Stimulated activated CD8-positive, alpha-beta memory T cell treated with anti-CD3 and anti-CD28 coated beads, Interleukin-4, amount 100 ng/mL, for 48 hours (primary cell): ENCODE data around the gene RARA.

Experiments
- DNase-seq: peaks from one replicate; pipeline ENCODE4 v3.0.0-alpha.2; 2020

The RARA gene

DNA sequence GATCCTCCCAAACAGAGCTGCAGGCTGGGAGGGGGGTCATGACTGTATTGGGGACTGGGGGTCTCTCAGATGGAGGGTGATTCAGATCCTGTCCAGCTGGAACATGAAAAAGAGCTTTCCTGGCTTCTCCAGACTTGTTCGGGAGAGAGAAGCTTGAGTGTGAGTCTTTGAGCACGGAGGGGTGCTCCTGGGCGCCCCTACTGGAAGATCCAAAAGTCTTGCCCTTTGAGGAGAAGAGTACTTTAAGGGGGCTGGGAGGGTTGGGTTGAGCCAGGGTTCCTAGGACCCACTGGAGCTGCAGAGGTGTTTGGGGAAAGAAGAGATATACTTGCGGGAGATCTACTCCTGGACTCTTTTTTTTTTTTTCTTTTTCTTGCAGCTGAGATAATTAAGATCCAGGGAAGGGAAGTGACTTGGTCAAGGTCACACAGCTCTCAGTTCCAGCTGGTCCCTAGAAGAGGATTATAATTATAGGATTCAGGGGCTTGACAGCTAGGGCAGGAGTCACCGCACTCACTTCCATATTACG lies 8.4 kb downstream of the RARA start:
- DNase-seq: no peak

DNA sequence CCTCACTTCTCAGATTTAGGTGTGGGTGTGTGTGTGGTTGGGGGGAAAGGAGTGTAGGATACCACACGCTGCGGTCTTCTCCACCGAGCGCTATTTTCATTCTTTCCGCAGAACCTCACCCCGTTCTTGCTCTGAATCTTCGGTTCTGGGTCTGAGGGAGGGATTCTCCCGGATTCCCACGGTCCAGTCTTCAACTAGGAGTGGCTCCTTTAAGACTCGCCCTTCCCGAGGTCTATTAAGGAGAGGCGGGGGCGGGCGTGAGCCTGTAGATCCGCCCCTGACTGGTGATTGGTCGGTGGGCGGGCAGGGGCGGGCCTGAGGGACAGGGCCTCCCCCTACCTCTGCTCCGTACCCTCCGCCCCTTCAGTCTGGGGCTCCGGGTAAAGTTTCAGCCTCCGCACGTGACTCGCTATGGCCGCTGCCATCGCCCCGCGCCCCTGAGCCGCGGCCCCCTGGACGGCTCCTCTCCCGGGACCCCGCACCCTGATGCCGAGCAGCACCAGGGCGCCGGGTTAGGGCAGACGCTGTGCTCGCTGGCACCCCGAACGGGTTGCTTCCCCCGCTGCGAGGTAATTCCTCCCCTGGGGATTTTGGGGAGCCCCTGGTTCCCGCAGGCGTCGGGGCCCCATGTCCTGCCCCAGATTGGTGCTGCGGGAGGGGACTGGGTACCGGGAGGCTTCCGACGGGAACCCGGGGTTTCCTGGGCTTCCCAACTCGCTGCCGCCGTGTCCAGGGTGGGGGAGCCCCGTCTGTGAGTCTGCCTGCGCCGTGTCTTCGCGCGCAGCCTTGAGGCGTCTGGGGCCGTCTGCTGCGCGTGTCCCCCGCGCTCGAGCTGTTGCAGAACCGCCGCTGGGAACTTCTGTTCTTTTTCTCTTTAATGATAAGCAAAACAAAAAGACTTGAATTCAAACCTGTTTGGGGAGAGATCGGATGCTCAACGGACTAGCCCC lies 9.2 kb downstream of the RARA start:
- peak; percentile 93 for DNase-seq

DNA sequence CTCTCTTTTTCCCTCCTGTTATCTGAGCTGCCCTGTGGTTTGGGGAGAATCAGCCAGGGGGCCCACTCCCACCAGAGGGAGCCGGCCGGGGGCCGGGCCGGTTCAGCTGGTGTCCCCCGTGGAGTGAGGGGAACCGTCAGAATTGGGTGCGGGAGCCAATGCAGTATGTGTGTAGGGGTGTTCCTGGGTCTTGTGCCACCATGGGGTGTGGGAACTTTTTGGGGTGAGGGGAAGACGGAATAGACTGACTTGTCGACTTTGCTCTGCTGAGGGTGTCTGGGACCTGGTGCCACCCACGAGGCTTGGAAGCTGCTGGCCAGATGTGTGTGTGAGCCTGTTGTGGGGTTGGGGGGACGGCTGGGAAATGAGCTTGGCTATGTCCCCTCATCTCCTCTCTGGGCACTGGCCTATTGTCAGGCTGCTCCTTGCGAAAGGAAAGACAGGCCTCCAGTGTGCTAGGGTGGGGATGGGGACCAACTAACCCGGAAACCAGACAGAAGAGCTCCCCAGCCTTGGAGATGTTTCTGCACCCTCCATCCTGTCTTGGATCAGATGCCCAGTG lies 9.9 kb downstream of the RARA start:
- peak; percentile 36 for DNase-seq

DNA sequence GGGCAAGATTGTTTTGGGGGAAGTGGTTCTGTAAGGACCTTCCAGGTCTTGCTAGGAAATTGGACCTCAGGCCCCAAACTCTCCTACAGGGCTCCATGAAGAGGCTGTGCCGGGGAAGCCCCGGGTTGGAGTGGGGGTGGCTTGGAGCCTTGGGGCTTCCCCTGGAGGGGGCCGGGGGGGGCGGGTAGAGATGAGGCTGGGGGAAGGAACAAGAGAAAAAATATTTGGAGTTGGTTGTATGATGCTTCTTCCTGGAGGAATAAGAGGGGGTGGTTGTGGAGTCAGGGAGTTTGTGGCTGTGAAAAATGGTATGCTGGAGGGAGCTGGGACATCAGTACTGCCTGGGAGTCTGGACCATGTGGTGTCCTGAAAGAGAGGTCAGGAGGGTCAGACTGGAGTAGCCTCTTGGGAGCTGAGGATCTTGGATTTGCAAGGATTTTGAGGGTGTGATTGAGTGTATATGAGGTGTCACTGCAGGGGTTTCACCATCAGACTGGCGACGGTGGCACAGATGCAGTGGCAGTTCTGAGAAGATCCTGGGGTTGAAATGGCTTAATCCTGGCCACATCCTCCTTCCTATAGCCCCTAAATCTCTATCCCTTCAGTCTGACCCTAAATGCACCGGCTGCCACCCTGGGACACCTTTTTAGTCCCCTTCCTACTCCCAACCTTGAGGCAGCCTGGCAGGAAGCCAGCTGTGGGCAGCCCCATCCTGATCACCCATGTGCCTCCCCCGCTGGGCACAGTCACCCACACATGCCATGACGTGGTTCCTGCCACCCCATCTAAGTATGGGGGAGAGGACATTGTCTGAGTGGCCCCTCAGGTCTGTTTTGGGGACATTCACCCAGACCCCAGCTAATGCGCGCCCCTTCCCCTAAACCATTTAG lies 10.9 kb downstream of the RARA start:
- DNase-seq: peak; percentile 80

DNA sequence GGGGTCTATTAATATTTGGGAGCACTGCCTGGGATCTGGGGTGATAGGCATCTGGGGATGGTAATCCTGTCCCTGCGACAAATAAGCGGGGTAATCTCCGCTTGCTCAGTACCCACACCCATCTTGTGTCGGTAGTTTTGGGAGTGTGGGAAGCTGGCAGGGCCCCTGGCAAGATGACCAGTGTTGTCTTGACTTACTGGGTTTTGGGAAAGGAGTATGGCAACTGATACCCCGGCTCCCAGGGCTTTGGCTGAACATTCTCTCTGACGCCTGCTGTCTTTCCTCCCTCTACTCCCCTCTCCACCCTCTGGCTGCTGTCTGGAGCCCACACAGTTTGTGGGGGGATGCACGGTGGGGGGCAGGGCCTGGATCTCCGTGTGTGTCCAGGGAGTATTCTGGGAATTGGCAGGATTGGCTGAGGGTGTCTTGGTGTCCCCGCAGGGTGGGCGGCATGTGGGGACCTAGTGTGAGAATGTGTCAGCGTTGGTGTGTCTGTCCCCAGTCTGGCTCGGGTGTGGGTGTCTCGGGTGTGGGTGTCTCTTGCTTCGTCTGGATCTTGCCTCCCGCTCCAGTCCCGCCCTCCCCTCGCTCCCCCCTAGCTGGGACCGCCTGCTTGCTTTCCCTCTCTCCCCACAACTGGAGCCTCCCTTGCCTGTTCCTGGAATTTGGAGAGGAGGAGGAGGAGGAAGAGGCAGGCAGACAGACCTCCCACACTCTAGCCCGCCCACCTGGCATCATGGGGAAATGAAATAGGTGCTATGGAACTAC lies 12.0 kb downstream of the RARA start:
- DNase-seq: peak; percentile 38

DNA sequence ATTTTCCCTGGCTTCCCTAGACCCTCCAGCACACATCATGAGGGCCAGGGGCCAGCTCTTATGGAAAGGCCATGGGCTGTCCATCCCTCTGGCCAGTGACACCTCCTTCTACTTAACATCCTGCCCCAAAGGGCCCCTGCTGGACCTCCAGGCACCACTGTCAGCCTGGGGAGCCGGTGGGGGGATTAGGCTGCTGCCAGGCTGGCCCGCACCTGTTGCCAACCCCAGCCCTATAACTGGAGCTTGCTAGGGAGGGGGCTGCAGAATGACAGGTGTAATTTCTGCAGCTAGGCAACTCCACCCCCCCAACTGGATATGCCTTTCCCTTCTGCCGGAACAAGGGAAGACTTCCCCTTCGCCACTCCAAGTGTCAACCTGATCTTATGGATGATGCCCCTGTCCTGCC lies 12.5 kb downstream of the RARA start:
- no peak for DNase-seq

DNA sequence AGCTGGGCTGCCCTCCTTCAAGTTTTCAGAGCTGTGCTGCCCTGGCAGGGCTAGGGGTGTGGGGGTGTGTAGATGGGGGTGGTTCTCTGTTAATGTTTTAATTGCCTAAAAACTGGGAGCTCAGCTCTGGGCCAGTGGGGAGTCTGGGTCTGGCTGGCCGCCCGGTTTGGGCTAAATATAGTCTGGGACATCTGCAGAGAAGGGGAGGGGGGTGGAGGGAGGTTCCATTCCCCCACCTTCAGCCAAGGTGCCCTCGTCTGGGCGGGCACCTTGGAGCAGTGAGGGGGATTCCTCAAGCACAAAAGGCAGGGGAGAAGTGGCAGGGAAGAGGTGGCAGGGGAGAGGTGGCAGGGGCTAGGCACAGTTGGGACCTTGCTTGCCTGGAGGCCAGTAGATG lies 13.0 kb downstream of the RARA start:
- DNase-seq: peak; percentile 43

DNA sequence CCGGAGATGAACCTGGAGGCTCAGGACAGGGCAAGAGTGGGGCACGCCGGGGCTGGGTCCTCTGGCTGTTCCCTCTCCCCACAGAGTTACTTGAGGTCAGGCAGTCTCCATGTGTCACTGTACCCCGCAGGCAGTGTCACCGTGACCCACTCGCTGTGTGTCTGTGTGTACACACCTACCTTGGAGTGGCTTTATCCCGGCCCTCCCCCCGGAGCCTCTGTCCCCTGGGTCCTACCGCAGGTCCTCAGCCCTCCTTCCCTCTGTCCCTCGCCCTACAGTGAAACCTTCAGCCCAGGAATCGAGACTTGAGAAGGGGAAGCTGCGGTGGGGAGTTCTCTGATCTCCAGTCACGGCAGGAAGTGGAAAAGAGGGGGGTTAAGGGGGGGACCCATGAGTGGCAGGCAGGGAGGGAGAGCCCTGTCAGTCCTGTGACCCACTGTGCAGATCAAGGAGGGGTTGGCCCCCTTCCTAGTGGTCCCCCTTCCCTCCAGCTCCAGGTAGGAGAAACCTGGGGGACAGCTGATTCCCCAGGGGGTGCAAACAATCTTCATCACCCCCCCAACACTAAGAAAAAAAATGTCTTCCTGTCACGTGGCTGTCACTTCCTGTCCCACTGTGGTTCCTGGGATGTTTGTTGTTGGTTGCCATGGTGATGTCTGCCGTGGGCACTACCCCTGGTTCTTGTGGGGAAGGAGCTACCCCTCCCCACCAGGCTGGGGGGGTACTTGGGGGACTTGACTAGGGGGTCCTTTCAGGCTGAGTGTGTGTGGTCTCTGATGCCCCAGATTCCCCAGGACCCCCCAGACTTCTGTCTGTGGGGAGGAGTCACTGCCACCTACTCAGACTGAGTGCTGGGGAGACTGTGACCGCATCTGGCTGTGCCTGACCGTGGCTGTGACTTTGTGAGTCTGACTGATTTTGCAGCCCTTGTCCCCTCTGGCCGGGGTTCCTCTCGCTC lies 13.7 kb downstream of the RARA start:
- peak; percentile 87 for DNase-seq

DNA sequence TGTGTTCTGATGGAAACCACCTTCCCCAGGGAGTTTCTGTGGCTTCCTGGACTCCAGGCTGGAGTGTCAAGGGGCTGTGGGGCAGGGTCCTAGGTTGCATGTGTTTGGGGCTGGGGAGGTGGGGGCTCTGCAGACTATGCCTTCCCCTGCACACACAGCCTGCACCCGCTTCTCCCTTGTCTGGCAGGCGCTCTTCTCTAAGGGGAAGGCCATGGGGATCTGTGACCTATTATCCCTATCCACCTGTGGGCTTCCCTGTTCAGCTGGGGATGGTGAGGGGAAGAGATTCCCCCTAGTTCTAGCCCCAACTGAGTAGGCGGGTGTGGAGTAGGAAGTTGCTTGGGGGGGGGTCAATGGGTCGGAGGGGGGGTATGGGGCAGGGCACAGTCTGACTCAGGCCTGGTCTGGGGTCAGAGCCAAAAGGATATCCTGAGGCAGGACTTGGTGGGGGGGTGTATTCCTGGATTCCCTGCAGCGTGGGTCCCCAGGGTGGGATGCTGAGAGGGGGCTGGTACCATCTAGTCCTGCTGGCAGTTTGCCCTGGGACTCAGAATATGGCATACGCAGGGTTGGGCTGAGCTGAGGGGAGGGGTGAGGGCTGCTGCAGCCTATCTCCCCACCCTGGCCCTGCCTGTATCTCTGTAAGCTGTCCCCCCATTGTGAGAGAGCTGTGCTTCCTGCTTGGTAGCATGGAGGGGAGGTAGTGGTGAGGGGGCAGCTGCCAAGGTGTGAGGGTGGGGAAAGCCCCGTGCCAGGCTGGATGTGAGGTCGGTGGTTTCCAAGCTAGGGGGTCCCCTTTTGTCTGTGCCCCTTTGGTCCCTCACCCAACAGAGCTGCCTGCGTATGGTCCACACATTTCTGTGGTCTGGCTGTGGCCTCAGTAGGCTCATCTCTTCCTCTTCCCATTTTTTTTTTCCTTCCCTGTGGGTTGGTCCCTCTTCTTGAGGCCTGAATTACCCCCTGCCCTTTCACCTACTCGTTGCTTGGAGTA lies 14.7 kb downstream of the RARA start:
- peak; percentile 74 for DNase-seq

DNA sequence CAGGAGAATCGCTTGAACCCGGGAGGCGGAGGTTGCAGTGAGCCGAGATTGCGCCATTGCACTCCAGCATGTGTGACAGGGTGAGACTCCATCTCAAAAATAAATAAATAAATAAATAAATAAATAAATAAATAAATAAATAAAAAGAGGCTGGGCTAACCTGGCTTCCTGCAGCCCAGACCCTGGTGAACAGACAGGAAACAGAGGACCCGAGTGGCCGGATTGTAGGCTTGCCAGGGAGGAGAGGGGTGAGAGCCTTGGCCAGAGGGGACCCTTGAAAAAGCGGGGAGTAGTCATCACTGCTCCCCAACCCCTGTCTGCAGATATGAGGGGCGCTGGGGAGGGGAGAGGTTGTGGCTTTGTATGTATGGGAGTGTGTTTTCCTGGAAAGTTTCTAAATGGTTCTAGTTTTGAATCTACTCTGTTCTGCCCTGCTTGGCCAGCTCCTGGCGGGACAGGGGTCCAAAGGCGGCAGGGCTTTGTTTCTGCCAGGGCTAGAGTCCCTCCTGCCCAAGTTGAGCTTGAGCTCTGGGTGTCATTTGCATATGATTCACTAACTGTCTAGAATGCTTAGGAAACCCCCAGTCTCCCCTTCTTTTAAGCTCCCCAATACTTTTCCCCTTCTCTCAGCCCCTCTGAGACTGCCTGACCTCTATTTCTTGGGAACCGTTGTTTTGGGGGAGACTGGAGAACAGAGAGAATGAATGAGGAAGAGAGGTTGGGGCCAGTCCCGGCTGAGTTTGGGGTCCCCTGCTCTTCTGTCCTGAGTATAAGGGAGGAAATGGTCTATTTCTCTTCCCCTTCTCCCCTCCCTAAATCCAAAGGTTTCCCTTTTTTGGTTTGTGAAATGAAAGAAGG lies 16.4 kb downstream of the RARA start:
- DNase-seq: no peak

DNA sequence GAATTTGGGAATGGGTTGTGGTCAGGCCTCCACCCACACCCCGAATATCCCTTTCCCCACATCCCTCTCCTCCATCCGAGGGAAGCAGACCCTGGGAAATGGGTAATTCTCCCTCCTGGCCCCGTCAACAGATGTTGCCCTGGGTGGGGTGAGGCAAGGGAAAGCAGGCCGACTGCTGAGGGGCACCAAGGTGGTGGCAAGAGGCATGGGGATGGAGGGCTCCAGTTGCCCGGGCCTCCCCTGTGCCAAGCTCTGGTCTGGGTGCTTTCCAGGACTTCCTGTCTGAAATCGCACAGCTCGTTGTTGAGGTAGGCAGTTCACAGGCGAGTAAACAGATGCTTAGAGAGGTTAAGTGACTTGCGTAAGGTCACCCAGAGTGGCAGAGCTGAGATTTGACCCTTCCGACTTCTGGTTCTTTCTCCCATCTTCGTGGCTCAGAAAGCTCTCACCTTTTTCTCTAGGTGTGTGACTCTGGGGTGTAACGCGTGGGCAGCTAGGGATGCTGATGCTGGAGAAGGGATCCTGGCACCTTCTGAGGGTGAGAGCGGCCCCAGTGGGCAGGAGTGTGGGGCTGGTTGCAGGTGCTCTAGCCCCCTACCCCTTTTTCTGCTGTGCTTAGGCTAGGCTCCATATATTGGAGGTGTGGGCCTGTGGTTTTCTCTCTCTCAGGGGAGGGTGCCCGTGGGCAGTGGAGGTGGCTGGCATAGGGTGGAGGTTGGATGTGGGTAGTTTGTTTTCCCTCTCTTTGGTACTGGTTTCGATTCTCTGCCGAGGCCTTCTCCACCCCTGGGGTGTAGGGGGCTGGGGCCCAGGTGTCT lies 17.2 kb downstream of the RARA start:
- no peak for DNase-seq

DNA sequence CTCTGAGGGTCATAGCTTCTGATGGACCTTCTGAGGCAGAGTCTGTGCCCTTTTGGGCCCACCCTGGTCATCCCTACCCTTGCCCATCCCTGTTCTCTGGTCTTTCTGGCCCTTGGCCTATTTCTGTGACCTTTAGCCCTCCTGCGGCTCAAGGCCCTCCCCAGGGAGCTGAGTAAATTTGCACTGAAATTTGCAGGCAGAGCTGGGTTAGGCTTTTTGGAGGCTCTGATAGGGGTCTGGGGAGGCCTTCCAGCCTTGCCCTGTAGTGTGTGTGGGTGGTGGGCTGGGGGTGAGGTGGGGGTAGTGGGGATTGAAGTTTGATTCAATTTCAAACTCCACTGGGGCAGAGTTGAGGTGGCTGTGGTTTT lies 17.8 kb downstream of the RARA start:
- no peak for DNase-seq

DNA sequence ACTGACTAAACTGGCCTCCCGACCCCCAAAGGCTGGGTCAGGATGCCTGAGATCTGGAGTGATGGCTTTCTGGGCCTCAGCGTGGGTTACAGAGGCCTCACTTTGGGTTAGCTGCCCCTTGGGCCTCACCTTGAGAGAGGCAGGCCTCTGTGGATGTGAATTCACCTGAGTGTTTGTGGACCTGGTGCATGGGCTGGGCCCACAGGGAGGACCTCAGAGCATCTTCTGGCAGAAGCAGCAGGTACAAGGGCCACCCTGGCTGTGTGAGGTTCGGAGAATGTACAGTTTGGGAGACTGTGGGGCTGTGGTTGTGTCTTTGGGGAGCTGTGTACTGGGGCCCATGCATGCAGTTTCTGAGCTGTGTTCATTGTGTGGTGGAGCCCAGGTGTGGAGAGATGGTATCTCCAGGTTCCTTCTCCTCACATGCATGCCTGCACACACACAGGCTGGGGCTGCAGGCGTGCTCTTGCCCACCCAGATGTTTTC lies 18.3 kb downstream of the RARA start:
- DNase-seq: no peak

DNA sequence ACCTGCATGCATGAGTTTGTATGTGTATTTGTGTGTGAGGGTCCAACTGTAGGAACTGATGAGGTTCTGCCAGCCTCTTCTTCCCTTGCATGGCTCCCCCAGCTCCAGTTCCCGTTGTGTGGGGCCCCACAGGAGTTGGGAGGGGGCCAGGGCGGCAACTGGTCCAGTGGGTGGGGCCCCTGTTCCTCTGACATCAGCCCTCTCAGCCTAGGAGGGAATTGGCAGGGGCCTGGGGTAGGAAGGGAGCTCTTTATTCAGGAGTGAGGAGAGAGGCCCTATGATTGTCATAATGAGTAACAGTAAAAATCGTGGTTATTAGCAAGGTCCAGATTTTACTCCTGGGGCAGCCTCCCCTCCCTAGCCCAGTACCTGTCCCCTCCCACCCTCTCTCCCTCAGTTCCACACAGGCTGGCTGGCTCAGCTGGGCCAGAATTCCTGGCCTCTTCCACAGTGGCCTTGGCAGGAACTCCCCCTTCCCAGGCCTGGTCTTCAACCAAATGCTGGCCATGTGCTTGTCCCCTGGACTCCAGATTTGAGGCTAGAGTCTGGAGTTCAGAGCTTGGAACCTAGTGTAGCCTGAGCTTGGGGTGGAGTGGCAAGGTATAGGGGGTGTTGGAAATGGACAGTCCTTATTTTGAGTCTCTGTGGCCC lies 18.9 kb downstream of the RARA start:
- no peak for DNase-seq

DNA sequence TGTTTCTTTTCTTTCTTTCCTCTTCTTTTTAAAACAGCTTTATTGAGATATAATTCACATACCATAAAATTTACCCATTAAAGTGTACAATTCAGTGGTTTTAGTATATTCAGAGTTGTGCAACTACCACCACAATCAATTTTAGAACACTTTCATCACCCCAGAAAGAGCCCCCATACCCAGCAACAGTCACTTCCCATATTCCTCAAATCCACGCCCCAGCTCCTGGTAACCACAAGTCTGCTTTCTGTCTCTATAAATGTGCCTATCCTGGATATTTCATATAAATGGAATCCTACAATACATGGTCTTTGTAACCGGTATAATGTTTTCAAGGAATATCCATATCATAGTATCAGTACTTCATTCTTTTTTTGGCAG lies 19.4 kb downstream of the RARA start:
- no peak for DNase-seq

DNA sequence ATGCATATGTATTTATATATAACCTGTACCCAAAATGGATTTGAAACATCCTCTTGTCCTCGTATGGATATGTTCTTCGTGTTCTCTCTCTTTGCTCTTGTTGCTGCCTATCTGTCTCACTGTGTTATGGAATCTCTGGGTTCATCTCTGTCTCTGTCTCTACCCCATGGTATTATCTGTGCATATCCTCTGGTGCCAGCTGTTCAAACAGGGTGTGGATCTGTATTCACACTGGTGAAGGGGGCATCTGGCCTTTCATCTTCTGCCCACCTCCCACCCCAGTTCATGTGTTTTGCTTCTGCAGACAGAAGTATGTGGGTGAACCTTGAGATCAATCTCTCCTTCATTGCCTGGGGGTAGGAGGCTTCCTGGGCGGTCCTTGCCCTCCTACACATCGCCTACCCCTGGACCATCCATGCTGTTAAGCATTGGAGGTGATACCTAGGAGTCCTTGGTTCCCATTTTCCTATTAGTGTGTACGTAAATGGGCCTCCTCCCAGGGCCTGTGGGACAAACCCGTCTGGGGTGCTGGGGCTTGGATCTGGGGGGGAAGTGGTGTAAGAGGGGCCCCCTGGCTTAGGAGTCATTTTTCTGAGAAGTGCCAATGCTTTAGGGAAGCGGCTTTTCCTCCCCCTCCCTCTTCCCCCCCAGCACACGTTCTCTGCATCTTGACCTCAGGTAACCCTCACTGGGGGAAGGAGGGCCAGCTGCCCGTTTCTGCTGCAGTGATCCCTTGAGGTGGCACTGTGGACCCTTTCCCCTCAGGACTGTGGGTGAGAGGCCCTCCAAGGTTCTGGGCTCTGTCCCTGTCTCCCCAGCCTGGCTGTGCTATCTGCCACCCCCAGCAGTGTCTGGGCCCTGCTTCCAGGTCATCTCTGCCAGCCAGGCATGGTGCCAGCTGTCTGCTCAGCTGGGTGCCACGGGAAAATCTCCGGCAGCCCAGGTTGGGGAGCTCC lies 21.1 kb downstream of the RARA start:
- DNase-seq: no peak
